K562 (cell line): ENCODE data around the gene HTRA3. TPM values are rescaled to one million over a fixed set of nuclear protein-coding genes. Genes with fewer than 3 reads are reported as not detected.
A peak's percentile ranks its signal among the peaks of the same experiment; 100 is the strongest.

ENCODE experiments used
- ARID1B ChIP-seq: fragments of 450-650 bp; IDR thresholded peaks from 2 replicates; pipeline ENCODE4 v1.6.1; 2016; ENCODE audit warnings: antibody characterized with exemption, mild to moderate bottlenecking, inconsistent platforms
- ASH1L ChIP-seq: fragments of 450-650 bp; IDR thresholded peaks from 2 replicates; pipeline ENCODE4 v1.6.1; 2018; ENCODE audit warnings: borderline replicate concordance, mild to moderate bottlenecking, low read depth; ENCODE audit not compliant: partially characterized antibody
- EGR1 ChIP-seq: fragments of 450-650 bp; conservative IDR thresholded peaks from 2 replicates; pipeline ENCODE4 v1.6.1; 2017; ENCODE audit warnings: mild to moderate bottlenecking
- ERF ChIP-seq: fragments of 450-650 bp; formaldehyde crosslinking; IDR thresholded peaks from 2 replicates; pipeline ENCODE4 v1.4.0; 2020; ENCODE audit warnings: mild to moderate bottlenecking, mixed read lengths
- FOXK2 ChIP-seq, 2 experiments: fragments of 450-650 bp; IDR thresholded peaks in 1 of 2; conservative IDR thresholded peaks in 1 of 2; 2 replicates each; pipeline ENCODE4 v1.6.1; 2016; ENCODE audit warnings: low read depth in 2 of 2, mild to moderate bottlenecking in 1 of 2
- KLF13 ChIP-seq: fragments of 450-650 bp; IDR thresholded peaks from 2 replicates; pipeline ENCODE4 v1.6.1; 2016; ENCODE audit warnings: missing genetic modification characterization, low read depth, mild to moderate bottlenecking, missing compliant biosample characterization, moderate library complexity, borderline replicate concordance
- MAZ ChIP-seq, 2 experiments: fragments of 450-650 bp in 1 of 2; sonication (generic) in 1 of 2; formaldehyde crosslinking; IDR thresholded peaks in 1 of 2; conservative IDR thresholded peaks in 1 of 2; 2 replicates each; pipeline versions ENCODE4 v1.4.0 to v1.5.0; 2020; ENCODE audit warnings: mild to moderate bottlenecking in 1 of 2, missing genetic modification reagents in 1 of 2
- PCBP2 ChIP-seq: fragments of 200-400 bp; formaldehyde crosslinking; IDR thresholded peaks from 2 replicates; pipeline ENCODE4 v1.6.1; 2018; ENCODE audit warnings: low read length, low read depth, mild to moderate bottlenecking, moderate library complexity; ENCODE audit not compliant: poor library complexity, severe bottlenecking
- POLR2AphosphoS5 ChIP-seq: IDR thresholded peaks from 2 replicates; pipeline ENCODE4 v1.6.1; 2011; ENCODE audit warnings: mild to moderate bottlenecking, low read depth, low read length, moderate library complexity; ENCODE audit not compliant: control insufficient read depth, insufficient read depth
- POLR2G ChIP-seq: fragments of 200-400 bp; formaldehyde crosslinking; IDR thresholded peaks from 2 replicates; pipeline ENCODE4 v1.6.1; 2017; ENCODE audit warnings: low read depth, mild to moderate bottlenecking, antibody characterized with exemption, low read length, moderate library complexity
- PTBP1 ChIP-seq: fragments of 200-400 bp; formaldehyde crosslinking; IDR thresholded peaks from 2 replicates; pipeline ENCODE4 v1.6.1; 2017; ENCODE audit warnings: low read depth, low read length
- RAD21 ChIP-seq, 2 experiments: fragments of 250-450 bp in 1 of 2; fragments of 450-650 bp in 1 of 2; sonication (Bioruptor Pico) in 1 of 2; formaldehyde crosslinking in 1 of 2; IDR thresholded peaks in 1 of 2; conservative IDR thresholded peaks in 1 of 2; 2 replicates each; pipeline versions ENCODE4 v1.4.0 to v1.8.0; 2020 to 2022; ENCODE audit warnings: mild to moderate bottlenecking in 2 of 2, moderate library complexity in 1 of 2
- ZNF354B ChIP-seq: fragments of 250-450 bp; sonication (Bioruptor Pico); IDR thresholded peaks from 2 replicates; pipeline ENCODE4 v1.4.0; 2020
- polyA plus RNA-seq, 8 experiments: library from polyadenylated mRNA; depleted of rRNA in 4 of 8; stranded (reverse) in 5 of 8; unstranded in 3 of 8; fragments of >200 nt; fragmentation: Nextera tagmentation in 2 of 8; fragmentation: Illumina TruSeq in 1 of 8; extraction: Ambion mirVana in 2 of 8; extraction: Trizol in 1 of 8; gene quantifications; 2 replicates each; pipeline versions ENCODE4 v1.2.1 to v1.2.3, GENCODE V29; 2011 to 2014; ENCODE audit warnings: inconsistent platforms in 1 of 8, missing spikeins in 1 of 8
- total RNA-seq, 7 experiments: library from RNA; depleted of rRNA in 6 of 7; stranded (reverse); fragments of >200 nt in 6 of 7; fragmentation: Illumina TruSeq in 2 of 7; extraction: Trizol in 2 of 7; gene quantifications; 2 replicates each; pipeline versions ENCODE4 v1.2.1 to v1.2.3, GENCODE V29; 2011 to 2021; ENCODE audit warnings: low replicate concordance in 1 of 7
- TF ChIP-seq, protein P1 (sequence below): sonication (generic); formaldehyde crosslinking; IDR thresholded peaks from 2 replicates; pipeline ENCODE4 v1.8.0; 2023; ENCODE audit warnings: mild to moderate bottlenecking, missing genetic modification reagents
- TF ChIP-seq, protein P2 (sequence below): IDR thresholded peaks from 2 replicates; pipeline ENCODE4 v1.6.1; 2012; ENCODE audit warnings: low read depth, low read length, improper control_type of control experiment, borderline replicate concordance
- TF ChIP-seq, protein P3 (sequence below): fragments of 450-650 bp; formaldehyde crosslinking; IDR thresholded peaks from 2 replicates; pipeline ENCODE4 v1.4.0; 2022; ENCODE audit warnings: missing genetic modification characterization
- TF ChIP-seq, protein P4 (sequence below): fragments of 250-450 bp; sonication (Bioruptor Pico); IDR thresholded peaks from 2 replicates; pipeline ENCODE4 v1.8.0; 2022; ENCODE audit warnings: inconsistent platforms, mild to moderate bottlenecking, moderate library complexity, borderline replicate concordance

The HTRA3 gene
- total and polyA plus RNA-seq, 9 of the 15 experiments (the other 6 are each of a cell fraction or from before 2014, with no cell fraction given), result 0.04 TPM; not detected in 8

DNA sequence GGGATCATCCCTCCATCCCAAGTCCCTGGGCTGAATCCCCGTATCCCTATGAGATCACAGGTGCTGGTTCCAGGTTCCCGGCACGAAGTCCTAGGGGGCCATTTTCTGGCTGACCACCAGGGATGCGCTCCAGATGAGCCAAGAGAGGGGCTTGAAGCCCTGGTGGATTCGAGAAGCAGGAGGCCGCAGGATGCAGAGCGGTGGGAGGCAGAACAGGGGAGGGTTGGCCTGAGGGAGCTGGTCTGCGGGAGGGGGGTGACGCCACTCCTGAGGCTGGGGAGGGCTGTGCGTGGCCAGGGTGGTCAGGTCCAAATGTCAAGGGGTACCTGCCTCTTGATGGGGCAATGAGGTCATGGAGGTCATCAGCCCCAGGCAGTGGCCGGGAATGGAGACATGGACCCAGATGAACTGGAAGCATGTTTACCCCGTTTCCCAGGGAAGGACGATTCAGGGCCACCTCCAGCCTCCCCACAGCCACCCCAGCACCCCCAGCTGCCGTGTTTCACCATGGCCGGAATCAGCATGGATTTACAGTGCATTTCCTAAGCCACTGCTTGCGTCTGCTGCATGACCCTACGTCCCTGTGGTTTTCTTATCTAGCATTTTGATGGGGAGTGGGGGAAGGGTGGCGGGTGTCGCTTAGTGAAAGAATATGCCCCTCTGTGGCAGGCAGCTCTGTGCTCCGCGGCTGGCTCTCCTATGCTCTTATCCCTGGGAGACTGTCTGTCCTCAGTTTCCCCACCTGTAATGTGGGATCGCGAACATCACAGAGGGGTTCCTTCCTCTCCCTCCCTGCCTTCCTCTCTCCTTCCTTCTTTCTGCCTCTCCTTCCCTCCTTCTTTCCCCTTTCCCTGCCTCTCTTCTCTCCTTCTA is 17.0 kb upstream of the HTRA3 start (continued):
- no peak for TF ChIP-seq EGR1
- TF ChIP-seq, protein P1, sequence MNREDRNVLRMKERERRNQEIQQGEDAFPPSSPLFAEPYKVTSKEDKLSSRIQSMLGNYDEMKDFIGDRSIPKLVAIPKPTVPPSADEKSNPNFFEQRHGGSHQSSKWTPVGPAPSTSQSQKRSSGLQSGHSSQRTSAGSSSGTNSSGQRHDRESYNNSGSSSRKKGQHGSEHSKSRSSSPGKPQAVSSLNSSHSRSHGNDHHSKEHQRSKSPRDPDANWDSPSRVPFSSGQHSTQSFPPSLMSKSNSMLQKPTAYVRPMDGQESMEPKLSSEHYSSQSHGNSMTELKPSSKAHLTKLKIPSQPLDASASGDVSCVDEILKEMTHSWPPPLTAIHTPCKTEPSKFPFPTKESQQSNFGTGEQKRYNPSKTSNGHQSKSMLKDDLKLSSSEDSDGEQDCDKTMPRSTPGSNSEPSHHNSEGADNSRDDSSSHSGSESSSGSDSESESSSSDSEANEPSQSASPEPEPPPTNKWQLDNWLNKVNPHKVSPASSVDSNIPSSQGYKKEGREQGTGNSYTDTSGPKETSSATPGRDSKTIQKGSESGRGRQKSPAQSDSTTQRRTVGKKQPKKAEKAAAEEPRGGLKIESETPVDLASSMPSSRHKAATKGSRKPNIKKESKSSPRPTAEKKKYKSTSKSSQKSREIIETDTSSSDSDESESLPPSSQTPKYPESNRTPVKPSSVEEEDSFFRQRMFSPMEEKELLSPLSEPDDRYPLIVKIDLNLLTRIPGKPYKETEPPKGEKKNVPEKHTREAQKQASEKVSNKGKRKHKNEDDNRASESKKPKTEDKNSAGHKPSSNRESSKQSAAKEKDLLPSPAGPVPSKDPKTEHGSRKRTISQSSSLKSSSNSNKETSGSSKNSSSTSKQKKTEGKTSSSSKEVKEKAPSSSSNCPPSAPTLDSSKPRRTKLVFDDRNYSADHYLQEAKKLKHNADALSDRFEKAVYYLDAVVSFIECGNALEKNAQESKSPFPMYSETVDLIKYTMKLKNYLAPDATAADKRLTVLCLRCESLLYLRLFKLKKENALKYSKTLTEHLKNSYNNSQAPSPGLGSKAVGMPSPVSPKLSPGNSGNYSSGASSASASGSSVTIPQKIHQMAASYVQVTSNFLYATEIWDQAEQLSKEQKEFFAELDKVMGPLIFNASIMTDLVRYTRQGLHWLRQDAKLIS, result no peak
- TF ChIP-seq FOXK2 (conservative IDR thresholded peaks at IDR 0.05 in 1 of 2, IDR thresholded peaks at IDR 0.05 in 1 of 2; ENCODE audit: low read depth in 2 of 2), result peak in 1 of 2 experiments; percentile 92; a peak in 2 of 4 replicates
- TF ChIP-seq MAZ (CRISPR knock-in tag; conservative IDR thresholded peaks at IDR 0.05 in 1 of 2, IDR thresholded peaks at IDR 0.05 in 1 of 2), result peak; percentile 56 to 73; a peak in 3 of 4 replicates
- no peak for TF ChIP-seq POLR2G
- TF ChIP-seq, protein P2, sequence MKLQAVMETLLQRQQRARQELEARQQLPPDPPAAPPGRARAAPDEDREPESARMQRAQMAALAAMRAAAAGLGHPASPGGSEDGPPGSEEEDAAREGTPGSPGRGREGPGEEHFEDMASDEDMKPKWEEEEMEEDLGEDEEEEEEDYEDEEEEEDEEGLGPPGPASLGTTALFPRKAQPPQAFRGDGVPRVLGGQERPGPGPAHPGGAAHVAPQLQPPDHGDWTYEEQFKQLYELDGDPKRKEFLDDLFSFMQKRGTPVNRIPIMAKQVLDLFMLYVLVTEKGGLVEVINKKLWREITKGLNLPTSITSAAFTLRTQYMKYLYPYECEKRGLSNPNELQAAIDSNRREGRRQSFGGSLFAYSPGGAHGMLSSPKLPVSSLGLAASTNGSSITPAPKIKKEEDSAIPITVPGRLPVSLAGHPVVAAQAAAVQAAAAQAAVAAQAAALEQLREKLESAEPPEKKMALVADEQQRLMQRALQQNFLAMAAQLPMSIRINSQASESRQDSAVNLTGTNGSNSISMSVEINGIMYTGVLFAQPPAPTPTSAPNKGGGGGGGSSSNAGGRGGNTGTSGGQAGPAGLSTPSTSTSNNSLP, result no peak
- no peak for TF ChIP-seq ERF (CRISPR knock-in tag)
- TF ChIP-seq PTBP1, result no peak
- TF ChIP-seq RAD21 (CRISPR knock-in tag; conservative IDR thresholded peaks at IDR 0.05 in 1 of 2, IDR thresholded peaks at IDR 0.05 in 1 of 2), result peak in 1 of 2 experiments; percentile 33; a peak in 3 of 4 replicates
- TF ChIP-seq KLF13 (tag), result no peak
- TF ChIP-seq, protein P3, sequence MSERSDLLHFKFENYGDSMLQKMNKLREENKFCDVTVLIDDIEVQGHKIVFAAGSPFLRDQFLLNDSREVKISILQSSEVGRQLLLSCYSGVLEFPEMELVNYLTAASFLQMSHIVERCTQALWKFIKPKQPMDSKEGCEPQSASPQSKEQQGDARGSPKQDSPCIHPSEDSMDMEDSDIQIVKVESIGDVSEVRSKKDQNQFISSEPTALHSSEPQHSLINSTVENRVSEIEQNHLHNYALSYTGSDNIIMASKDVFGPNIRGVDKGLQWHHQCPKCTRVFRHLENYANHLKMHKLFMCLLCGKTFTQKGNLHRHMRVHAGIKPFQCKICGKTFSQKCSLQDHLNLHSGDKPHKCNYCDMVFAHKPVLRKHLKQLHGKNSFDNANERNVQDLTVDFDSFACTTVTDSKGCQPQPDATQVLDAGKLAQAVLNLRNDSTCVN (CRISPR knock-in tag), result no peak
- peak; percentile 89 for TF ChIP-seq ARID1B
- TF ChIP-seq POLR2AphosphoS5, result peak; percentile 41; the same call in 1 of the 2 replicates
- TF ChIP-seq ASH1L, result no peak
- TF ChIP-seq, protein P4, sequence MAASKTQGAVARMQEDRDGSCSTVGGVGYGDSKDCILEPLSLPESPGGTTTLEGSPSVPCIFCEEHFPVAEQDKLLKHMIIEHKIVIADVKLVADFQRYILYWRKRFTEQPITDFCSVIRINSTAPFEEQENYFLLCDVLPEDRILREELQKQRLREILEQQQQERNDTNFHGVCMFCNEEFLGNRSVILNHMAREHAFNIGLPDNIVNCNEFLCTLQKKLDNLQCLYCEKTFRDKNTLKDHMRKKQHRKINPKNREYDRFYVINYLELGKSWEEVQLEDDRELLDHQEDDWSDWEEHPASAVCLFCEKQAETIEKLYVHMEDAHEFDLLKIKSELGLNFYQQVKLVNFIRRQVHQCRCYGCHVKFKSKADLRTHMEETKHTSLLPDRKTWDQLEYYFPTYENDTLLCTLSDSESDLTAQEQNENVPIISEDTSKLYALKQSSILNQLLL, result no peak
- no peak for TF ChIP-seq ZNF354B (CRISPR knock-in tag)
- TF ChIP-seq PCBP2, result no peak
